H1 (cell line): Measurements from ENCODE around the gene DBH. TPM values are rescaled to one million over a fixed set of nuclear protein-coding genes. Genes with fewer than 3 reads are reported as not detected.

ENCODE experiments used
- CTCF ChIA-PET: fragments of 300-600 bp; sonication (Branson Sonifier 250); formaldehyde crosslinking; loops from one replicate; lab custom pipeline; 2021; ENCODE audit not compliant: partially characterized antibody; lab: Charles Lee
- POLR2A ChIA-PET: fragments of 300-600 bp; sonication (Branson Sonifier 250); formaldehyde crosslinking; loops from one replicate; lab custom pipeline; 2021; ENCODE audit warnings: inconsistent platforms; ENCODE audit not compliant: partially characterized antibody; lab: Charles Lee
- DNase-seq, 2 experiments: peaks; one replicate each; pipeline versions ENCODE4 v3.0.0 to v3.0.0-alpha.2; 2010 to 2022; ENCODE audit warnings: low spot score in 2 of 2, low read depth in 1 of 2, mixed read lengths in 1 of 2
- FAIRE-seq: peaks from 2 replicates; lab custom pipeline; 2011; peaks lifted over from hg19 to GRCh38; lab: Jason Lieb, UNC
- H2AFZ ChIP-seq: 2 replicates; pipeline ENCODE4 v1.8.1; 2012; ENCODE audit warnings: low read length, inconsistent platforms
- H2AK5ac ChIP-seq: 2 replicates; pipeline ENCODE4 v1.6.1; 2013; ENCODE audit warnings: low read depth, low read length
- H2BK120ac ChIP-seq: replicated peaks from 2 replicates; pipeline ENCODE3; 2013; ENCODE audit warnings: low read depth, low read length, inconsistent platforms
- H2BK12ac ChIP-seq: 2 replicates; pipeline ENCODE4 v1.6.1; 2013; ENCODE audit warnings: low read depth, low read length
- H2BK15ac ChIP-seq: 2 replicates; pipeline ENCODE4 v1.6.1; 2013; ENCODE audit warnings: low read length
- H2BK20ac ChIP-seq: 2 replicates; pipeline ENCODE4 v1.6.1; 2013; ENCODE audit warnings: low read length
- H2BK5ac ChIP-seq: 2 replicates; pipeline ENCODE4 v1.6.1; 2013; ENCODE audit warnings: low read depth, low read length
- H3K14ac ChIP-seq: 2 replicates; pipeline ENCODE4 v1.6.1; 2013; ENCODE audit warnings: inconsistent platforms; ENCODE audit not compliant: insufficient read length
- H3K18ac ChIP-seq: 2 replicates; pipeline ENCODE4 v1.6.1; 2013; ENCODE audit warnings: low read length; ENCODE audit errors: extremely low read depth
- H3K23ac ChIP-seq: 2 replicates; pipeline ENCODE4 v1.6.1; 2013; ENCODE audit warnings: inconsistent platforms; ENCODE audit not compliant: insufficient read length
- H3K23me2 ChIP-seq: 2 replicates; pipeline ENCODE4 v1.6.1; 2013; ENCODE audit warnings: low read depth, low read length
- H3K27ac ChIP-seq: 2 replicates; pipeline ENCODE4 v1.6.1; 2011; ENCODE audit warnings: low read depth, low read length, inconsistent platforms
- H3K27me3 ChIP-seq, 4 experiments: replicated peaks in 1 of 4; 1 replicate in 1 of 4; 2 replicates in 3 of 4; pipeline versions ENCODE4 v1.6.1 to v1.8.1; 2011 to 2013; ENCODE audit warnings: low read length in 3 of 4, mild to moderate bottlenecking in 3 of 4, inconsistent platforms in 2 of 4, mixed read lengths in 2 of 4, moderate library complexity in 1 of 4; ENCODE audit not compliant: control insufficient read depth in 3 of 4, insufficient read depth in 3 of 4; ENCODE audit errors: extremely low read depth in 1 of 4
- H3K36me3 ChIP-seq, 4 experiments: 2 replicates each; pipeline versions ENCODE4 v1.6.1 to v1.8.1; 2011 to 2013; ENCODE audit warnings: mild to moderate bottlenecking in 4 of 4, low read length in 3 of 4, moderate library complexity in 2 of 4, control low read depth in 1 of 4, inconsistent platforms in 1 of 4; ENCODE audit not compliant: insufficient read depth in 4 of 4, control insufficient read depth in 2 of 4
- H3K4ac ChIP-seq: replicated peaks from 2 replicates; pipeline ENCODE3; 2013; ENCODE audit warnings: low read length, low read depth, mixed read lengths, inconsistent platforms; ENCODE audit not compliant: insufficient read length
- H3K4me1 ChIP-seq, 4 experiments: replicated peaks in 1 of 4; 1 replicate in 1 of 4; 2 replicates in 3 of 4; pipeline versions ENCODE4 v1.6.1 to v1.8.1; 2011 to 2013; ENCODE audit warnings: low read length in 3 of 4, inconsistent platforms in 2 of 4, mixed read lengths in 1 of 4; ENCODE audit not compliant: insufficient read depth in 4 of 4, control insufficient read depth in 3 of 4
- H3K4me2 ChIP-seq, 2 experiments: 2 replicates each; pipeline versions ENCODE4 v1.6.1 to v1.8.1; 2011 to 2013; ENCODE audit warnings: low read depth in 2 of 2, low read length in 2 of 2, control low read depth in 1 of 2, inconsistent platforms in 1 of 2, mild to moderate bottlenecking in 1 of 2; ENCODE audit not compliant: insufficient read depth in 1 of 2
- H3K4me3 ChIP-seq, 4 experiments: fragments of 200-600, 300-600 bp in 1 of 4; sonication (generic), shearing (Covaris generic), sonication (Bioruptor Twin) in 1 of 4; 2 replicates each; pipeline versions ENCODE4 v1.5.1 to v1.8.1; 2011 to 2016; ENCODE audit warnings: low read length in 4 of 4, low read depth in 3 of 4, control low read depth in 2 of 4, inconsistent platforms in 2 of 4, mild to moderate bottlenecking in 2 of 4, mixed read lengths in 1 of 4, moderate library complexity in 1 of 4; ENCODE audit not compliant: insufficient read depth in 2 of 4; ENCODE audit errors: extremely low read depth in 1 of 4
- H3K56ac ChIP-seq: replicated peaks from 2 replicates; pipeline ENCODE3; 2013; ENCODE audit warnings: low read depth, mild to moderate bottlenecking, mixed read lengths, low read length, inconsistent platforms; ENCODE audit not compliant: insufficient read length
- H3K79me1 ChIP-seq: 2 replicates; pipeline ENCODE4 v1.6.1; 2013; ENCODE audit warnings: low read depth, low read length, control low read depth
- H3K79me2 ChIP-seq, 2 experiments: 2 replicates each; pipeline versions ENCODE4 v1.6.1 to v1.8.1; 2012 to 2013; ENCODE audit warnings: low read length in 2 of 2, mild to moderate bottlenecking in 2 of 2, inconsistent platforms in 1 of 2; ENCODE audit not compliant: insufficient read depth in 2 of 2, control insufficient read depth in 1 of 2
- H3K9ac ChIP-seq, 4 experiments: replicated peaks in 1 of 4; 1 replicate in 1 of 4; 2 replicates in 3 of 4; pipeline versions ENCODE4 v1.6.1 to v1.8.1; 2011 to 2013; ENCODE audit warnings: low read depth in 3 of 4, low read length in 3 of 4, control low read depth in 2 of 4, mild to moderate bottlenecking in 2 of 4, moderate library complexity in 2 of 4, inconsistent platforms in 1 of 4; ENCODE audit errors: extremely low read depth in 1 of 4
- H3K9me3 ChIP-seq, 2 experiments: 2 replicates each; pipeline versions ENCODE4 v1.6.1 to v1.8.1; 2012 to 2013; ENCODE audit warnings: mild to moderate bottlenecking in 2 of 2, moderate library complexity in 2 of 2, control low read depth in 1 of 2, inconsistent platforms in 1 of 2, low read depth in 1 of 2, low read length in 1 of 2, mixed read lengths in 1 of 2; ENCODE audit not compliant: insufficient read depth in 2 of 2
- H4K20me1 ChIP-seq, 2 experiments: replicated peaks in 1 of 2; 2 replicates each; pipeline versions ENCODE3 to v1.8.1; 2011 to 2013; ENCODE audit warnings: inconsistent platforms in 2 of 2, low read length in 2 of 2, mild to moderate bottlenecking in 1 of 2; ENCODE audit not compliant: insufficient read depth in 2 of 2, control insufficient read depth in 1 of 2
- H4K5ac ChIP-seq: 2 replicates; pipeline ENCODE4 v1.6.1; 2013; ENCODE audit warnings: low read length, low read depth, mixed read lengths, inconsistent platforms; ENCODE audit not compliant: insufficient read length
- H4K8ac ChIP-seq: 2 replicates; pipeline ENCODE4 v1.8.0; 2013; ENCODE audit warnings: mild to moderate bottlenecking, moderate library complexity, low read length, inconsistent platforms; ENCODE audit not compliant: insufficient read depth; ENCODE audit errors: extremely low read depth
- H4K91ac ChIP-seq: replicated peaks from 2 replicates; pipeline ENCODE3; 2013; ENCODE audit warnings: low read length, mixed read lengths, inconsistent platforms; ENCODE audit not compliant: insufficient read length
- BACH1 ChIP-seq: IDR thresholded peaks from 2 replicates; pipeline ENCODE4 v1.6.1; 2012; ENCODE audit warnings: low read length, improper control_type of control experiment
- CBX5 ChIP-seq: fragments of 300-800, 300-1000 bp; sonication (generic); IDR thresholded peaks from 2 replicates; pipeline ENCODE4 v1.7.1; 2016; ENCODE audit warnings: antibody characterized with exemption, low read length, low read depth
- CBX8 ChIP-seq: fragments of 300-800, 300-1000 bp; sonication (generic); IDR thresholded peaks from 2 replicates; pipeline ENCODE4 v1.7.1; 2016; ENCODE audit warnings: low read depth, low read length, borderline replicate concordance
- CEBPB ChIP-seq: IDR thresholded peaks from 2 replicates; pipeline ENCODE4 v1.6.1; 2012; ENCODE audit warnings: low read depth, low read length
- EP300 ChIP-seq, 2 experiments: IDR thresholded peaks; 1 replicate in 1 of 2; 2 replicates in 1 of 2; pipeline ENCODE4 v1.6.1; 2011 to 2012; ENCODE audit warnings: low read depth in 2 of 2, low read length in 2 of 2, mild to moderate bottlenecking in 2 of 2, borderline replicate concordance in 1 of 2, inconsistent platforms in 1 of 2, moderate library complexity in 1 of 2
- SIN3A ChIP-seq, 2 experiments: IDR thresholded peaks in 1 of 2; conservative IDR thresholded peaks in 1 of 2; 2 replicates each; pipeline ENCODE4 v1.6.1; 2011 to 2012; ENCODE audit warnings: low read length in 2 of 2, improper control_type of control experiment in 1 of 2, low read depth in 1 of 2, mild to moderate bottlenecking in 1 of 2
- SIX5 ChIP-seq: IDR thresholded peaks from 2 replicates; pipeline ENCODE4 v1.6.1; 2011; ENCODE audit warnings: mild to moderate bottlenecking, low read depth, low read length
- SP4 ChIP-seq: IDR thresholded peaks from 2 replicates; pipeline ENCODE4 v1.6.1; 2012; ENCODE audit warnings: low read length, inconsistent platforms
- TAF7 ChIP-seq: optimal IDR thresholded peaks from 2 replicates; pipeline ENCODE3; 2011; ENCODE audit warnings: low read depth, mild to moderate bottlenecking, inconsistent platforms, low read length, moderate library complexity, borderline replicate concordance
- WGBS, 2 experiments: shearing (Covaris generic) in 1 of 2; methylation state at CpG; one replicate each; pipeline versions ENCODE4 v1.1.6 to v1.1.7; 2013 to 2015; ENCODE audit warnings: low lambda C conversion rate in 2 of 2, mixed read lengths in 2 of 2, inconsistent platforms in 1 of 2, low coverage in 1 of 2, missing lambda C conversion rate in 1 of 2; ENCODE audit not compliant: insufficient replicate concordance in 2 of 2, insufficient coverage in 1 of 2, insufficient read length in 1 of 2; ENCODE audit errors: extremely low coverage in 1 of 2, missing lambda C conversion rate in 1 of 2; 5-methylcytosine and 5-hydroxymethylcytosine counted together
- polyA plus RNA-seq, 7 experiments: library from polyadenylated mRNA; depleted of rRNA in 3 of 7; stranded (reverse) in 5 of 7; unstranded in 2 of 7; fragments of >200 nt in 5 of 7; fragments of 200-250 nt in 2 of 7; gene quantifications; 1 replicate in 5 of 7; 2 replicates in 1 of 7; 4 replicates in 1 of 7; pipeline versions ENCODE4 v1.2.1 to v1.2.3, GENCODE V29; 2011 to 2013; ENCODE audit warnings: missing spikeins in 2 of 7, mixed read lengths in 2 of 7
- total RNA-seq: library from RNA; stranded (reverse); fragmentation: NEBNext Ultra II Directional; extraction: Animal tissue kit (Norgen Biotek cat#: 25700); gene quantifications from 2 replicates; pipeline ENCODE4 v1.2.1, GENCODE V29; 2021
- TF ChIP-seq, protein P1 (sequence below): IDR thresholded peaks from 2 replicates; pipeline ENCODE4 v1.6.1; 2012; ENCODE audit warnings: low read length, inconsistent platforms
- TF ChIP-seq, protein P2 (sequence below): IDR thresholded peaks from 2 replicates; pipeline ENCODE4 v1.6.1; 2011; ENCODE audit warnings: low read length, improper control_type of control experiment

DBH gene
- total and polyA plus RNA-seq, 2 of the 8 experiments (the other 6 are each of a cell fraction or from before 2014, with no cell fraction given) = 0.18 TPM; not detected in 1

DNA sequence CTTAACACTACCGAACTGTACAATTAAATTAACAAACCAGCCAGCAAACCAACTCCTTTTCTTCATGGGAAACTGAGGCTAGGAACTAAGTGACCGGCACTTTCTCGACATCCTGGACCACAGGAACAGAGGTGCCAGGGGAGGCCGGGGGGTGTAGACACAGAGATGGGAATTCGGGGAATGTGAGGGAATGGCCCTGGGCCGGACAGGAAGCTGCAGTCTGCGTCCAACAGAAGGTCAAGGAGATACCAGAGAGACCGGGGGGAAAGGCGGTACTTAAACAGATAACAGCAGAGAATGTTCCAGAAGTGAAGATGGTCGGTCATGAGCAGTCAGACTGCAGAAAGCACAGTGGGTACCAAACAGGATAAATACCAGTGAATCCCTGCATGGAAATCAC lies 40.3 kb downstream of the DBH start:
- CTCF ChIA-PET = interaction anchor here (0.7 to 1.4 kb wide), 4 partner anchors 10 to 136 kb away, joined by 3 to 5 read pairs (median 4); no protein-coding TSS in a partner anchor
- H4K20me1 ChIP-seq = no peaks in the 10 kb centered on the region
- DNase-seq = no peak
- TF ChIP-seq, protein P1, sequence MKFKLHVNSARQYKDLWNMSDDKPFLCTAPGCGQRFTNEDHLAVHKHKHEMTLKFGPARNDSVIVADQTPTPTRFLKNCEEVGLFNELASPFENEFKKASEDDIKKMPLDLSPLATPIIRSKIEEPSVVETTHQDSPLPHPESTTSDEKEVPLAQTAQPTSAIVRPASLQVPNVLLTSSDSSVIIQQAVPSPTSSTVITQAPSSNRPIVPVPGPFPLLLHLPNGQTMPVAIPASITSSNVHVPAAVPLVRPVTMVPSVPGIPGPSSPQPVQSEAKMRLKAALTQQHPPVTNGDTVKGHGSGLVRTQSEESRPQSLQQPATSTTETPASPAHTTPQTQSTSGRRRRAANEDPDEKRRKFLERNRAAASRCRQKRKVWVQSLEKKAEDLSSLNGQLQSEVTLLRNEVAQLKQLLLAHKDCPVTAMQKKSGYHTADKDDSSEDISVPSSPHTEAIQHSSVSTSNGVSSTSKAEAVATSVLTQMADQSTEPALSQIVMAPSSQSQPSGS = no peak
- TF ChIP-seq BACH1 (no peak), CBX5 (no peak), CEBPB (no peak), SIN3A (conservative IDR thresholded peaks at IDR 0.05 in 1 of 2, IDR thresholded peaks at IDR 0.05 in 1 of 2; ENCODE audit: low read depth in 1 of 2, low read length in 2 of 2) (no peak), SP4 (no peak), TAF7 (no peak), EP300 (IDR thresholded peaks at IDR 0.05; ENCODE audit: borderline replicate concordance in 1 of 2, low read depth in 2 of 2, low read length in 2 of 2) (no peak), CBX8 (no peak), SIX5 (no peak)
- TF ChIP-seq, protein P2, sequence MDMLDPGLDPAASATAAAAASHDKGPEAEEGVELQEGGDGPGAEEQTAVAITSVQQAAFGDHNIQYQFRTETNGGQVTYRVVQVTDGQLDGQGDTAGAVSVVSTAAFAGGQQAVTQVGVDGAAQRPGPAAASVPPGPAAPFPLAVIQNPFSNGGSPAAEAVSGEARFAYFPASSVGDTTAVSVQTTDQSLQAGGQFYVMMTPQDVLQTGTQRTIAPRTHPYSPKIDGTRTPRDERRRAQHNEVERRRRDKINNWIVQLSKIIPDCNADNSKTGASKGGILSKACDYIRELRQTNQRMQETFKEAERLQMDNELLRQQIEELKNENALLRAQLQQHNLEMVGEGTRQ = no peak

More for the DNA sequence above, 40.3 kb downstream of the DBH start:
- POLR2A ChIA-PET = no interaction called here
- H3K79me1 ChIP-seq = no peaks in the 10 kb centered on the region
- H3K4me1 ChIP-seq = peaks cover 0 to 6% (median 2%) of the 10 kb centered on the region in 4 experiments; a peak in 3 of 7 replicates
- no peak overlapping the region for H3K9ac ChIP-seq
- no peak overlapping the region for H3K4me2 ChIP-seq
- no peaks in the 10 kb centered on the region for H3K27me3 ChIP-seq
- no peaks in the 10 kb centered on the region; a peak in 1 of 4 replicates for H3K9me3 ChIP-seq
- H2BK20ac ChIP-seq = no peak overlapping the region
- peak overlapping the region; percentile 14; the same call in 1 of the 2 replicates for H2BK12ac ChIP-seq
- no peak overlapping the region for H3K23ac ChIP-seq
- no peak overlapping the region for H3K4me3 ChIP-seq
- H3K14ac ChIP-seq = no peak overlapping the region
- no peak overlapping the region for H4K5ac ChIP-seq
- WGBS, 2 experiments = 87% methylated on average over 10 of the region's 10 CpGs; no CpG with 5 or more reads in 1 of the 2 experiments
- H2BK5ac ChIP-seq = no peak overlapping the region
- no peak overlapping the region for H4K91ac ChIP-seq
- no peaks in the 10 kb centered on the region for H3K36me3 ChIP-seq
- H2BK120ac ChIP-seq = no peak overlapping the region
- no peak for FAIRE-seq
- no peak overlapping the region for H2BK15ac ChIP-seq
- H3K27ac ChIP-seq = no peak overlapping the region
- H3K56ac ChIP-seq = no peak overlapping the region
- H3K18ac ChIP-seq = no peak overlapping the region
- H2AFZ ChIP-seq = no peak overlapping the region
- H2AK5ac ChIP-seq = no peak overlapping the region
- no peaks in the 10 kb centered on the region for H3K79me2 ChIP-seq
- H3K23me2 ChIP-seq = no peaks in the 10 kb centered on the region
- H3K4ac ChIP-seq = no peak overlapping the region
- no peak overlapping the region for H4K8ac ChIP-seq
